ENCODE data around the gene UNC80.
A peak's percentile ranks its signal among the peaks of the same experiment; 100 is the strongest.

The UNC80 gene

GRCh38 chr2:209960045-209960444 is 188.4 kb downstream of the UNC80 start:
- no peak for FAIRE-seq

GRCh38 chr2:209960676-209961630 is 189.3 kb downstream of the UNC80 start:
- peak; percentile 27 for DNase-seq (ENCODE audit: insufficient read length, low spot score)
- FAIRE-seq: no peak

More at GRCh38 chr2:209960045-209960444, 188.4 kb downstream of the UNC80 start:
- no peak for DNase-seq (ENCODE audit: insufficient read length, low spot score)

- no peak for DNase-seq (ENCODE audit: insufficient read length, low spot score)
- no peak for FAIRE-seq
These were observed 194.1 kb downstream of the UNC80 start for GRCh38 chr2:209965723-209966122.

- DNase-seq (ENCODE audit: insufficient read length, low spot score): no peak
- no peak for FAIRE-seq
These were observed 198.1 kb downstream of the UNC80 start for GRCh38 chr2:209969692-209970091.

GRCh38 chr2:209970271-209970670 is 198.6 kb downstream of the UNC80 start:
- no peak for FAIRE-seq

GRCh38 chr2:209970711-209971110 is 199.1 kb downstream of the UNC80 start:
- no peak for DNase-seq (ENCODE audit: insufficient read length, low spot score)
- peak; percentile 23 for FAIRE-seq

More at GRCh38 chr2:209970271-209970670, 198.6 kb downstream of the UNC80 start:
- DNase-seq (ENCODE audit: insufficient read length, low spot score): no peak

GRCh38 chr2:209973328-209973727 is 201.7 kb downstream of the UNC80 start:
- FAIRE-seq (no peak), DNase-seq (ENCODE audit: insufficient read length, low spot score) (no peak)

- FAIRE-seq (no peak), DNase-seq (ENCODE audit: insufficient read length, low spot score) (no peak)
These were observed 202.9 kb downstream of the UNC80 start for GRCh38 chr2:209974576-209974975.

GRCh38 chr2:209976698-209977385 is 205.2 kb downstream of the UNC80 start:
- FAIRE-seq (no peak), DNase-seq (ENCODE audit: insufficient read length, low spot score) (no peak)

- peak; percentile 27 for DNase-seq (ENCODE audit: insufficient read length, low spot score)
These were observed 206.0 kb downstream of the UNC80 start for GRCh38 chr2:209977386-209978239.

GRCh38 chr2:209984291-209984690 is 212.7 kb downstream of the UNC80 start:
- FAIRE-seq (no peak), DNase-seq (ENCODE audit: insufficient read length, low spot score) (no peak)

More at GRCh38 chr2:209977386-209978239, 206.0 kb downstream of the UNC80 start:
- no peak for FAIRE-seq

GRCh38 chr2:209985874-209986273 is 214.2 kb downstream of the UNC80 start:
- no peak for FAIRE-seq
- no peak for DNase-seq (ENCODE audit: insufficient read length, low spot score)

- FAIRE-seq: peak; percentile 16
These were observed 214.8 kb downstream of the UNC80 start for GRCh38 chr2:209986415-209986814.

GRCh38 chr2:209988010-209988409 is 216.4 kb downstream of the UNC80 start:
- FAIRE-seq (no peak), DNase-seq (ENCODE audit: insufficient read length, low spot score) (no peak)

More at GRCh38 chr2:209986415-209986814, 214.8 kb downstream of the UNC80 start:
- no peak for DNase-seq (ENCODE audit: insufficient read length, low spot score)

- FAIRE-seq: no peak
- DNase-seq (ENCODE audit: insufficient read length, low spot score): no peak
These were observed 219.2 kb downstream of the UNC80 start for GRCh38 chr2:209990838-209991237.

GRCh38 chr2:209993968-209994367 is 222.3 kb downstream of the UNC80 start:
- DNase-seq (ENCODE audit: insufficient read length, low spot score) (no peak), FAIRE-seq (no peak)

GRCh38 chr2:209998596-209998995 is 227.0 kb downstream of the UNC80 start:
- DNase-seq (ENCODE audit: insufficient read length, low spot score): no peak
- FAIRE-seq: no peak

GRCh38 chr2:210000464-210001324 is 229.1 kb downstream of the UNC80 start:
- FAIRE-seq: no peak
- no peak for DNase-seq (ENCODE audit: insufficient read length, low spot score)

Measured in HTR-8/SVneo (cell line).